ENCODE results near the gene OPHN1.
A peak's percentile ranks its signal among the peaks of the same experiment; 100 is the strongest.

Gene OPHN1

GRCh38 chrX:68440442-68440841, 7.1 kb upstream of the OPHN1 start:
- no peak overlapping the region for H3K4me3 Mint-ChIP-seq
- CTCF ChIA-PET, result no interaction called here
- no peak for DNase-seq
- H3K27ac Mint-ChIP-seq, result no peak overlapping the region
- H3K9me3 Mint-ChIP-seq, result no peaks in the 10 kb centered on the region
- H3K36me3 Mint-ChIP-seq, result no peaks in the 10 kb centered on the region
- H3K27me3 Mint-ChIP-seq, result peaks cover 26% of the 10 kb centered on the region
- H3K4me1 Mint-ChIP-seq, result peaks cover 12% of the 10 kb centered on the region

GRCh38 chrX:68439341-68439740, 6.0 kb upstream of the OPHN1 start:
- no peak overlapping the region for H3K4me3 Mint-ChIP-seq
- no peak overlapping the region for H3K27ac Mint-ChIP-seq
- H3K27me3 Mint-ChIP-seq, result peaks cover 28% of the 10 kb centered on the region
- H3K36me3 Mint-ChIP-seq, result no peaks in the 10 kb centered on the region
- no peak for DNase-seq
- CTCF ChIA-PET, result no interaction called here
- H3K9me3 Mint-ChIP-seq, result no peaks in the 10 kb centered on the region
- H3K4me1 Mint-ChIP-seq, result peaks cover 12% of the 10 kb centered on the region

- no peak for DNase-seq
Measured at GRCh38 chrX:68438575-68438974, 5.3 kb upstream of the OPHN1 start.

GRCh38 chrX:68433981-68434299, 645 bp upstream of the OPHN1 start:
- Mint-ChIP-seq H3K27me3 (peaks cover 63% of the 10 kb centered on the region), H3K4me1 (peaks cover 8% of the 10 kb centered on the region), H3K36me3 (no peaks in the 10 kb centered on the region), H3K27ac (no peak overlapping the region), H3K4me3 (peak overlapping the region; percentile 54), H3K9me3 (no peaks in the 10 kb centered on the region)
- CTCF ChIA-PET, result interaction anchor here (0.6 kb wide), 1 partner anchor 237 kb away, joined by 3 read pairs; no protein-coding TSS in a partner anchor
- DNase-seq, result no peak

More at GRCh38 chrX:68438575-68438974, 5.3 kb upstream of the OPHN1 start:
- H3K4me1 Mint-ChIP-seq, result peaks cover 14% of the 10 kb centered on the region
- H3K27me3 Mint-ChIP-seq, result peaks cover 36% of the 10 kb centered on the region
- H3K27ac Mint-ChIP-seq, result no peak overlapping the region
- CTCF ChIA-PET, result no interaction called here
- no peak overlapping the region for H3K4me3 Mint-ChIP-seq
- no peaks in the 10 kb centered on the region for H3K36me3 Mint-ChIP-seq
- H3K9me3 Mint-ChIP-seq, result no peaks in the 10 kb centered on the region

GRCh38 chrX:68432648-68433047, 647 bp downstream of the OPHN1 start:
- Mint-ChIP-seq H3K27ac (no peak overlapping the region), H3K27me3 (peaks cover 63% of the 10 kb centered on the region), H3K4me3 (peak overlapping the region; percentile 54), H3K9me3 (no peaks in the 10 kb centered on the region), H3K4me1 (peaks cover 8% of the 10 kb centered on the region), H3K36me3 (no peaks in the 10 kb centered on the region)
- CTCF ChIA-PET, result no interaction called here
- DNase-seq, result no peak

GRCh38 chrX:68431836-68432235, 1.5 kb downstream of the OPHN1 start:
- CTCF ChIA-PET, result no interaction called here
- no peaks in the 10 kb centered on the region for H3K9me3 Mint-ChIP-seq

GRCh38 chrX:68429216-68429615, 4.1 kb downstream of the OPHN1 start:
- no peak for DNase-seq
- H3K27ac Mint-ChIP-seq, result no peak overlapping the region
- H3K36me3 Mint-ChIP-seq, result no peaks in the 10 kb centered on the region
- H3K4me1 Mint-ChIP-seq, result peaks cover 8% of the 10 kb centered on the region
- CTCF ChIA-PET, result no interaction called here
- no peaks in the 10 kb centered on the region for H3K9me3 Mint-ChIP-seq
- no peak overlapping the region for H3K4me3 Mint-ChIP-seq
- peaks cover 47% of the 10 kb centered on the region for H3K27me3 Mint-ChIP-seq

More at GRCh38 chrX:68431836-68432235, 1.5 kb downstream of the OPHN1 start:
- H3K27me3 Mint-ChIP-seq, result peaks cover 55% of the 10 kb centered on the region
- no peak overlapping the region for H3K27ac Mint-ChIP-seq
- no peaks in the 10 kb centered on the region for H3K36me3 Mint-ChIP-seq
- H3K4me1 Mint-ChIP-seq, result peaks cover 8% of the 10 kb centered on the region
- no peak for DNase-seq
- H3K4me3 Mint-ChIP-seq, result no peak overlapping the region

GRCh38 chrX:68428431-68428830, 4.9 kb downstream of the OPHN1 start:
- H3K4me3 Mint-ChIP-seq, result no peak overlapping the region
- CTCF ChIA-PET, result no interaction called here
- no peak overlapping the region for H3K27ac Mint-ChIP-seq
- peaks cover 4% of the 10 kb centered on the region for H3K4me1 Mint-ChIP-seq
- peaks cover 39% of the 10 kb centered on the region for H3K27me3 Mint-ChIP-seq
- no peak for DNase-seq
- H3K9me3 Mint-ChIP-seq, result no peaks in the 10 kb centered on the region
- H3K36me3 Mint-ChIP-seq, result no peaks in the 10 kb centered on the region

GRCh38 chrX:68424719-68425118, 8.6 kb downstream of the OPHN1 start:
- Mint-ChIP-seq H3K9me3 (no peaks in the 10 kb centered on the region), H3K27ac (no peak overlapping the region), H3K4me3 (no peak overlapping the region), H3K4me1 (no peaks in the 10 kb centered on the region), H3K36me3 (no peaks in the 10 kb centered on the region), H3K27me3 (peaks cover 8% of the 10 kb centered on the region)
- CTCF ChIA-PET, result no interaction called here
- no peak for DNase-seq

- CTCF ChIA-PET, result no interaction called here
- Mint-ChIP-seq H3K4me3 (no peak overlapping the region), H3K36me3 (no peaks in the 10 kb centered on the region)
Measured at GRCh38 chrX:68422478-68422877, 10.8 kb downstream of the OPHN1 start.

GRCh38 chrX:68421636-68422035, 11.7 kb downstream of the OPHN1 start:
- Mint-ChIP-seq H3K4me3 (no peak overlapping the region), H3K4me1 (no peaks in the 10 kb centered on the region), H3K27ac (no peak overlapping the region), H3K9me3 (no peaks in the 10 kb centered on the region), H3K27me3 (peaks cover 4% of the 10 kb centered on the region), H3K36me3 (no peaks in the 10 kb centered on the region)
- DNase-seq, result no peak
- CTCF ChIA-PET, result no interaction called here

More at GRCh38 chrX:68422478-68422877, 10.8 kb downstream of the OPHN1 start:
- Mint-ChIP-seq H3K9me3 (no peaks in the 10 kb centered on the region), H3K27me3 (peaks cover 4% of the 10 kb centered on the region), H3K4me1 (no peaks in the 10 kb centered on the region), H3K27ac (no peak overlapping the region)
- no peak for DNase-seq

- CTCF ChIA-PET, result interaction anchor here (1.0 kb wide), 1 partner anchor 23 kb away, joined by 3 read pairs; no protein-coding TSS in a partner anchor
- Mint-ChIP-seq H3K4me1 (no peaks in the 10 kb centered on the region), H3K27ac (no peak overlapping the region), H3K4me3 (no peak overlapping the region), H3K27me3 (peaks cover 4% of the 10 kb centered on the region), H3K9me3 (no peaks in the 10 kb centered on the region), H3K36me3 (no peaks in the 10 kb centered on the region)
- no peak for DNase-seq
Measured at GRCh38 chrX:68420559-68420958, 12.7 kb downstream of the OPHN1 start.

- H3K27ac Mint-ChIP-seq, result no peak overlapping the region
- no peaks in the 10 kb centered on the region for H3K4me1 Mint-ChIP-seq
- CTCF ChIA-PET, result interaction anchor here (1.0 kb wide), 1 partner anchor 24 kb away, joined by 3 read pairs; no protein-coding TSS in a partner anchor
- H3K9me3 Mint-ChIP-seq, result no peaks in the 10 kb centered on the region
- no peak overlapping the region for H3K4me3 Mint-ChIP-seq
- DNase-seq, result no peak
- H3K27me3 Mint-ChIP-seq, result peaks cover 4% of the 10 kb centered on the region
- H3K36me3 Mint-ChIP-seq, result no peaks in the 10 kb centered on the region
Measured at GRCh38 chrX:68419975-68420374, 13.3 kb downstream of the OPHN1 start.

- H3K4me1 Mint-ChIP-seq, result no peaks in the 10 kb centered on the region
- H3K4me3 Mint-ChIP-seq, result no peak overlapping the region
- CTCF ChIA-PET, result no interaction called here
- H3K36me3 Mint-ChIP-seq, result no peaks in the 10 kb centered on the region
- no peak for DNase-seq
- H3K27me3 Mint-ChIP-seq, result peaks cover 8% of the 10 kb centered on the region
- no peak overlapping the region for H3K27ac Mint-ChIP-seq
- no peaks in the 10 kb centered on the region for H3K9me3 Mint-ChIP-seq
Measured at GRCh38 chrX:68417651-68418050, 15.6 kb downstream of the OPHN1 start.

- H3K36me3 Mint-ChIP-seq, result no peaks in the 10 kb centered on the region
- H3K27ac Mint-ChIP-seq, result no peak overlapping the region
- no peak for DNase-seq
- H3K4me1 Mint-ChIP-seq, result no peaks in the 10 kb centered on the region
- no peak overlapping the region for H3K4me3 Mint-ChIP-seq
- peaks cover 4% of the 10 kb centered on the region for H3K27me3 Mint-ChIP-seq
- CTCF ChIA-PET, result no interaction called here
- H3K9me3 Mint-ChIP-seq, result no peaks in the 10 kb centered on the region
Measured at GRCh38 chrX:68416592-68416991, 16.7 kb downstream of the OPHN1 start.

- Mint-ChIP-seq H3K27ac (no peak overlapping the region), H3K27me3 (peaks cover 4% of the 10 kb centered on the region), H3K36me3 (no peaks in the 10 kb centered on the region), H3K4me1 (no peaks in the 10 kb centered on the region), H3K9me3 (no peaks in the 10 kb centered on the region), H3K4me3 (no peak overlapping the region)
- CTCF ChIA-PET, result no interaction called here
- DNase-seq, result no peak
Measured at GRCh38 chrX:68415316-68415715, 18.0 kb downstream of the OPHN1 start.
